Measurements from ENCODE around the gene WDR3. TPM values are rescaled to one million over a fixed set of nuclear protein-coding genes. Genes with fewer than 3 reads are reported as not detected.

Gene WDR3
- total RNA-seq, 1 experiment from 2014 or later: 30.7 TPM

- no peak for ATAC-seq
- H3K36me3 ChIP-seq (ENCODE audit: control insufficient read depth, insufficient read depth, low read length): peaks cover 36% of the 10 kb centered on the region
- CTCF ChIA-PET: no interaction called here
Measured at GRCh38 chr1:117933769-117934168, 4.2 kb downstream of the WDR3 start.

DNA sequence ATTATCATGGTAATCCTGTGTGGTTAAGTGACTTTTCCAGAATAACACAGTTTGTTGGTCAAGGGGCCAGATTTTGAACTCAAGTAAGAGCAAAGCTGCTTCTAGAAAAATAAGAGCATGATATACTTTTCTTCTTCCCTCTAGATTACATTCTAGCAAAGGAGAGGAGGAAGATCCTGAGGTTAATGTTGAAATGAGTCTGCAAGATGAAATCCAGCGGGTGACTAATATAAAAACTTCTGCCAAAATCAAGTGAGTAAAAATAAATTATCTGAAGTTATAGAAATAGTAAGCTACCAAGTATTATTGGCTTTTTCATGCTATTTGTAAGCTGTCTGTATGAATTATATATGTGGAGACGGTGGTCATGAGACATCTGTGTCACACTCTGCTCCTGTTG, 12.8 kb downstream of the WDR3 start:
- Histone ChIP-seq H3K27me3 (ENCODE audit: control insufficient read depth, insufficient read depth, low read length) (no peaks in the 10 kb centered on the region), H3K9me3 (ENCODE audit: control insufficient read depth, insufficient read depth, low read depth, low read length) (no peaks in the 10 kb centered on the region), H3K4me1 (ENCODE audit: control insufficient read depth, insufficient read depth, low read length) (no peaks in the 10 kb centered on the region), H3K4me3 (ENCODE audit: low read depth in 2 of 2, low read length in 2 of 2) (no peak overlapping the region), H3K27ac (ENCODE audit: low read length) (no peak overlapping the region), H3K36me3 (ENCODE audit: control insufficient read depth, insufficient read depth, low read length) (peaks cover 64% of the 10 kb centered on the region)
- TF ChIP-seq POLR2AphosphoS5 (IDR thresholded peaks at IDR 0.05; ENCODE audit: low read depth, low read length) (no peak), TCF7L2 (IDR thresholded peaks at IDR 0.05; ENCODE audit: low read depth, low read length) (no peak), SIN3A (IDR thresholded peaks at IDR 0.05; ENCODE audit: borderline replicate concordance, insufficient read depth, low read depth, low read length) (no peak)
- TF ChIP-seq, protein P1, sequence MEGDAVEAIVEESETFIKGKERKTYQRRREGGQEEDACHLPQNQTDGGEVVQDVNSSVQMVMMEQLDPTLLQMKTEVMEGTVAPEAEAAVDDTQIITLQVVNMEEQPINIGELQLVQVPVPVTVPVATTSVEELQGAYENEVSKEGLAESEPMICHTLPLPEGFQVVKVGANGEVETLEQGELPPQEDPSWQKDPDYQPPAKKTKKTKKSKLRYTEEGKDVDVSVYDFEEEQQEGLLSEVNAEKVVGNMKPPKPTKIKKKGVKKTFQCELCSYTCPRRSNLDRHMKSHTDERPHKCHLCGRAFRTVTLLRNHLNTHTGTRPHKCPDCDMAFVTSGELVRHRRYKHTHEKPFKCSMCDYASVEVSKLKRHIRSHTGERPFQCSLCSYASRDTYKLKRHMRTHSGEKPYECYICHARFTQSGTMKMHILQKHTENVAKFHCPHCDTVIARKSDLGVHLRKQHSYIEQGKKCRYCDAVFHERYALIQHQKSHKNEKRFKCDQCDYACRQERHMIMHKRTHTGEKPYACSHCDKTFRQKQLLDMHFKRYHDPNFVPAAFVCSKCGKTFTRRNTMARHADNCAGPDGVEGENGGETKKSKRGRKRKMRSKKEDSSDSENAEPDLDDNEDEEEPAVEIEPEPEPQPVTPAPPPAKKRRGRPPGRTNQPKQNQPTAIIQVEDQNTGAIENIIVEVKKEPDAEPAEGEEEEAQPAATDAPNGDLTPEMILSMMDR (IDR thresholded peaks at IDR 0.05): no peak
- TF ChIP-seq, protein P2, sequence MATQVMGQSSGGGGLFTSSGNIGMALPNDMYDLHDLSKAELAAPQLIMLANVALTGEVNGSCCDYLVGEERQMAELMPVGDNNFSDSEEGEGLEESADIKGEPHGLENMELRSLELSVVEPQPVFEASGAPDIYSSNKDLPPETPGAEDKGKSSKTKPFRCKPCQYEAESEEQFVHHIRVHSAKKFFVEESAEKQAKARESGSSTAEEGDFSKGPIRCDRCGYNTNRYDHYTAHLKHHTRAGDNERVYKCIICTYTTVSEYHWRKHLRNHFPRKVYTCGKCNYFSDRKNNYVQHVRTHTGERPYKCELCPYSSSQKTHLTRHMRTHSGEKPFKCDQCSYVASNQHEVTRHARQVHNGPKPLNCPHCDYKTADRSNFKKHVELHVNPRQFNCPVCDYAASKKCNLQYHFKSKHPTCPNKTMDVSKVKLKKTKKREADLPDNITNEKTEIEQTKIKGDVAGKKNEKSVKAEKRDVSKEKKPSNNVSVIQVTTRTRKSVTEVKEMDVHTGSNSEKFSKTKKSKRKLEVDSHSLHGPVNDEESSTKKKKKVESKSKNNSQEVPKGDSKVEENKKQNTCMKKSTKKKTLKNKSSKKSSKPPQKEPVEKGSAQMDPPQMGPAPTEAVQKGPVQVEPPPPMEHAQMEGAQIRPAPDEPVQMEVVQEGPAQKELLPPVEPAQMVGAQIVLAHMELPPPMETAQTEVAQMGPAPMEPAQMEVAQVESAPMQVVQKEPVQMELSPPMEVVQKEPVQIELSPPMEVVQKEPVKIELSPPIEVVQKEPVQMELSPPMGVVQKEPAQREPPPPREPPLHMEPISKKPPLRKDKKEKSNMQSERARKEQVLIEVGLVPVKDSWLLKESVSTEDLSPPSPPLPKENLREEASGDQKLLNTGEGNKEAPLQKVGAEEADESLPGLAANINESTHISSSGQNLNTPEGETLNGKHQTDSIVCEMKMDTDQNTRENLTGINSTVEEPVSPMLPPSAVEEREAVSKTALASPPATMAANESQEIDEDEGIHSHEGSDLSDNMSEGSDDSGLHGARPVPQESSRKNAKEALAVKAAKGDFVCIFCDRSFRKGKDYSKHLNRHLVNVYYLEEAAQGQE (IDR thresholded peaks at IDR 0.05; ENCODE audit: insufficient read depth in 1 of 2, low read depth in 2 of 2, low read length in 1 of 2): no peak
- CTCF ChIA-PET: no interaction called here
- DNase-seq (ENCODE audit: low read depth, low spot score) (no peak), ATAC-seq (no peak)
- BruUV-seq (replicated peaks): no TSS peak
- intact Hi-C loops (cut with micrococcal nuclease; ENCODE audit: unreplicated experiment) (no loop called here), in situ Hi-C loops (cut with HindIII; ENCODE audit: low pct_unique_long_range_greater_than_20kb, low sequenced_read_pairs) (no loop called here)
- POLR2A ChIA-PET: no interaction called here

More at GRCh38 chr1:117933769-117934168, 4.2 kb downstream of the WDR3 start:
- H3K9me3 ChIP-seq (ENCODE audit: control insufficient read depth, insufficient read depth, low read depth, low read length): no peaks in the 10 kb centered on the region
- in situ Hi-C loops (cut with HindIII; ENCODE audit: low pct_unique_long_range_greater_than_20kb, low sequenced_read_pairs) (no loop called here), intact Hi-C loops (cut with micrococcal nuclease; ENCODE audit: unreplicated experiment) (no loop called here)
- H3K27me3 ChIP-seq (ENCODE audit: control insufficient read depth, insufficient read depth, low read length): no peaks in the 10 kb centered on the region
- peaks cover 3% of the 10 kb centered on the region; the same call in 1 of the 2 replicates for H3K4me1 ChIP-seq (ENCODE audit: control insufficient read depth, insufficient read depth, low read length)
- H3K27ac ChIP-seq (ENCODE audit: low read length): no peak overlapping the region
- no peak for DNase-seq (ENCODE audit: low read depth, low spot score)
- TF ChIP-seq TCF7L2 (IDR thresholded peaks at IDR 0.05; ENCODE audit: low read depth, low read length) (no peak), SIN3A (IDR thresholded peaks at IDR 0.05; ENCODE audit: borderline replicate concordance, insufficient read depth, low read depth, low read length) (no peak), POLR2AphosphoS5 (IDR thresholded peaks at IDR 0.05; ENCODE audit: low read depth, low read length) (no peak)
- TF ChIP-seq, protein P2 (IDR thresholded peaks at IDR 0.05; ENCODE audit: insufficient read depth in 1 of 2, low read depth in 2 of 2, low read length in 1 of 2): no peak
- TF ChIP-seq, protein P1 (IDR thresholded peaks at IDR 0.05): no peak
- H3K4me3 ChIP-seq (ENCODE audit: low read depth in 2 of 2, low read length in 2 of 2): no peak overlapping the region
- POLR2A ChIA-PET: no interaction called here
- BruUV-seq (replicated peaks): no TSS peak

All from Panc1 (cell line).